Breast epithelium (tissue), 3 donors: ENCODE results near the gene SLC38A11.

ENCODE experiments used
- CTCF ChIP-seq, 3 donors: fragments of 450-650 bp; IDR thresholded peaks; one replicate each; pipeline ENCODE4 v1.5.1; 2016 to 2017; ENCODE audit warnings: antibody characterized with exemption in 3 of 3, mild to moderate bottlenecking in 3 of 3, moderate library complexity in 3 of 3
- POLR2A ChIP-seq: fragments of 450-650 bp; IDR thresholded peaks from one replicate; pipeline ENCODE4 v1.6.1; 2016; ENCODE audit warnings: antibody characterized with exemption, mild to moderate bottlenecking, moderate library complexity
- POLR2AphosphoS5 ChIP-seq, 3 donors: sonication (generic); formaldehyde crosslinking; IDR thresholded peaks; one replicate each; pipeline ENCODE4 v1.6.1; 2017; ENCODE audit warnings: antibody characterized with exemption in 3 of 3

GRCh38 chr2:164913011-164913410 lies 42.3 kb downstream of the SLC38A11 start:
- no peak for TF ChIP-seq POLR2AphosphoS5 (IDR thresholded peaks at IDR 0.05)
- TF ChIP-seq CTCF (IDR thresholded peaks at IDR 0.05): no peak
- no peak for TF ChIP-seq POLR2A
